GM12892 (cell line): ENCODE data around the gene ESR1. TPM values are rescaled to one million over a fixed set of nuclear protein-coding genes. Genes with fewer than 3 reads are reported as not detected.
A peak's percentile ranks its signal among the peaks of the same experiment; 100 is the strongest.

ENCODE experiments used
- DNase-seq: peaks from one replicate; pipeline ENCODE4 v3.0.0; 2011; ENCODE audit not compliant: insufficient read length
- FAIRE-seq: peaks from 2 replicates; lab custom pipeline; 2011; peaks lifted over from hg19 to GRCh38; lab: Jason Lieb, UNC
- POLR2A ChIP-seq: IDR thresholded peaks from 2 replicates; pipeline ENCODE4 v1.6.1; 2011; ENCODE audit warnings: low read depth, low read length, control low read depth
- POLR2AphosphoS5 ChIP-seq: IDR thresholded peaks from 2 replicates; pipeline ENCODE4 v1.6.1; 2011; ENCODE audit warnings: low read depth, low read length, control low read depth
- TAF1 ChIP-seq: IDR thresholded peaks from 2 replicates; pipeline ENCODE4 v1.6.1; 2011; ENCODE audit warnings: low read depth, mild to moderate bottlenecking, control low read depth, low read length, borderline replicate concordance
- polyA plus RNA-seq: library from polyadenylated mRNA; unstranded; fragments of >200 nt; gene quantifications from one replicate; pipeline ENCODE4 v1.2.1, GENCODE V29; 2012; ENCODE audit warnings: missing spikeins, inconsistent platforms; ENCODE audit not compliant: missing spikeins

ESR1 gene
- 0.06 TPM for polyA plus RNA-seq

- no peak for DNase-seq
- TF ChIP-seq POLR2A, result no peak
- no peak for TF ChIP-seq TAF1
- TF ChIP-seq POLR2AphosphoS5, result no peak
- FAIRE-seq, result no peak
These were observed at the start of gene ESR1 for GRCh38 chr6:151807513-151808370. ESR1 (plus strand) TSS chr6:151807682; CDS start chr6:151807913, 231 bp downstream.

GRCh38 chr6:151760486-151760885 lies 47.0 kb upstream of the ESR1 start:
- DNase-seq, result no peak
- FAIRE-seq, result no peak
- no peak for TF ChIP-seq POLR2A
- no peak for TF ChIP-seq POLR2AphosphoS5
- TF ChIP-seq TAF1, result no peak

GRCh38 chr6:151761851-151762250 lies 45.6 kb upstream of the ESR1 start:
- no peak for DNase-seq
- no peak for TF ChIP-seq POLR2AphosphoS5
- no peak for TF ChIP-seq TAF1
- TF ChIP-seq POLR2A, result no peak
- no peak for FAIRE-seq

- DNase-seq (no peak), FAIRE-seq (no peak)
- no peak for TF ChIP-seq POLR2A
- TF ChIP-seq TAF1, result no peak
These were observed 44.7 kb upstream of the ESR1 start for GRCh38 chr6:151762817-151763216.

- DNase-seq, result no peak
- TF ChIP-seq TAF1, result no peak
- TF ChIP-seq POLR2A, result no peak
- no peak for TF ChIP-seq POLR2AphosphoS5
- FAIRE-seq, result no peak
These were observed 44.2 kb upstream of the ESR1 start for GRCh38 chr6:151763303-151763702.

- DNase-seq (peak; percentile 31), FAIRE-seq (peak; percentile 65)
- no peak for TF ChIP-seq TAF1
- no peak for TF ChIP-seq POLR2A
- no peak for TF ChIP-seq POLR2AphosphoS5
These were observed 43.4 kb upstream of the ESR1 start for GRCh38 chr6:151763938-151764680.

- peak; percentile 94 for FAIRE-seq
- TF ChIP-seq TAF1, result no peak
- TF ChIP-seq POLR2AphosphoS5, result no peak
- no peak for TF ChIP-seq POLR2A
- no peak for DNase-seq
These were observed 42.0 kb upstream of the ESR1 start for GRCh38 chr6:151765444-151765886.

- TF ChIP-seq TAF1, result no peak
- TF ChIP-seq POLR2AphosphoS5, result no peak
- no peak for TF ChIP-seq POLR2A
- no peak for FAIRE-seq
- DNase-seq, result no peak
These were observed 35.0 kb upstream of the ESR1 start for GRCh38 chr6:151772446-151772845.

GRCh38 chr6:151773382-151773781 lies 34.1 kb upstream of the ESR1 start:
- TF ChIP-seq POLR2AphosphoS5 (no peak), TAF1 (no peak), POLR2A (no peak)
- no peak for DNase-seq
- no peak for FAIRE-seq

GRCh38 chr6:151782560-151782959 lies 24.9 kb upstream of the ESR1 start:
- no peak for TF ChIP-seq TAF1
- TF ChIP-seq POLR2AphosphoS5, result no peak
- no peak for FAIRE-seq
- no peak for DNase-seq

- FAIRE-seq (no peak), DNase-seq (no peak)
- TF ChIP-seq TAF1, result no peak
These were observed 23.8 kb upstream of the ESR1 start for GRCh38 chr6:151783692-151784091.

GRCh38 chr6:151784441-151785214 lies 22.9 kb upstream of the ESR1 start:
- no peak for TF ChIP-seq POLR2AphosphoS5
- TF ChIP-seq POLR2A, result no peak
- no peak for TF ChIP-seq TAF1
- FAIRE-seq (no peak), DNase-seq (no peak)
